Breast epithelium (tissue), 3 donors: Measurements from ENCODE around the gene GIPC1.

ENCODE experiments used
- POLR2A ChIP-seq: fragments of 450-650 bp; IDR thresholded peaks from one replicate; pipeline ENCODE4 v1.6.1; 2016; ENCODE audit warnings: antibody characterized with exemption, mild to moderate bottlenecking, moderate library complexity
- POLR2AphosphoS5 ChIP-seq, 3 donors: sonication (generic); formaldehyde crosslinking; IDR thresholded peaks; one replicate each; pipeline ENCODE4 v1.6.1; 2017; ENCODE audit warnings: antibody characterized with exemption in 3 of 3
- TF ChIP-seq, protein P1 (sequence below), 3 donors: fragments of 450-650 bp; IDR thresholded peaks; one replicate each; pipeline ENCODE4 v1.5.1; 2016 to 2017; ENCODE audit warnings: antibody characterized with exemption in 3 of 3, mild to moderate bottlenecking in 3 of 3, moderate library complexity in 3 of 3

DNA sequence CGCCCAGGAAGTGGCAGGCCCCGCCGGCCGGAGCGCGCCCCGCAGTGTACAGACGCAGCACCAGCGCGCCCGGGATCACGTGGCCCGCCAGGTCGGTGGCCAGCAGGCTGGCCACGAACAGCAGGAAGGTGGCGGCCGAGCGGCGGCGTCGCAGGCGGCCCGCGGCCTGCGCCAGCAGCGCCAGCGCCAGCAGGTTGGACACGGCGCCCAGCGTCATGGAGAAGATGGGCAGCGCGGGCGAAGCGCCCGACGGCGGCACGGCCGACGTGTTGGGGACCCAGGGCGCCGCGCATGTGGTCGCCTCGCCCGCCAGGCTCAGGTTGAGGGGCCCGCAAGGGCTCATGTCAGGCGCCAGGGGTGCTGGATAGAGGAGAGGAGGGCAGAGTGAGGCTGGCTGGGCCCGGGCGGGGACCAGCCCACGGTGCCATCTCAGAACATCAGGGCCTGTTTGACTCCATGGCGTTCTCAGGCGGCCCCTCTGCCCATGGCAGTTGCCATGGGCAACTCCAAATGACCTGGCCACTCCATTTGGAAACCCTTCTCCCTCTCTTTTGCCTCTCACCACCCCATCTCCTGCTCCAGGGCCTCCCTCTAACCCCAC lies 21.8 kb downstream of the GIPC1 start:
- no peak for TF ChIP-seq POLR2A
- TF ChIP-seq, protein P1, sequence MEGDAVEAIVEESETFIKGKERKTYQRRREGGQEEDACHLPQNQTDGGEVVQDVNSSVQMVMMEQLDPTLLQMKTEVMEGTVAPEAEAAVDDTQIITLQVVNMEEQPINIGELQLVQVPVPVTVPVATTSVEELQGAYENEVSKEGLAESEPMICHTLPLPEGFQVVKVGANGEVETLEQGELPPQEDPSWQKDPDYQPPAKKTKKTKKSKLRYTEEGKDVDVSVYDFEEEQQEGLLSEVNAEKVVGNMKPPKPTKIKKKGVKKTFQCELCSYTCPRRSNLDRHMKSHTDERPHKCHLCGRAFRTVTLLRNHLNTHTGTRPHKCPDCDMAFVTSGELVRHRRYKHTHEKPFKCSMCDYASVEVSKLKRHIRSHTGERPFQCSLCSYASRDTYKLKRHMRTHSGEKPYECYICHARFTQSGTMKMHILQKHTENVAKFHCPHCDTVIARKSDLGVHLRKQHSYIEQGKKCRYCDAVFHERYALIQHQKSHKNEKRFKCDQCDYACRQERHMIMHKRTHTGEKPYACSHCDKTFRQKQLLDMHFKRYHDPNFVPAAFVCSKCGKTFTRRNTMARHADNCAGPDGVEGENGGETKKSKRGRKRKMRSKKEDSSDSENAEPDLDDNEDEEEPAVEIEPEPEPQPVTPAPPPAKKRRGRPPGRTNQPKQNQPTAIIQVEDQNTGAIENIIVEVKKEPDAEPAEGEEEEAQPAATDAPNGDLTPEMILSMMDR (IDR thresholded peaks at IDR 0.05) = no peak
- TF ChIP-seq POLR2AphosphoS5 (IDR thresholded peaks at IDR 0.05) = no peak
